ENCODE measurements around the gene KHDRBS1. TPM values are rescaled to one million over a fixed set of nuclear protein-coding genes. Genes with fewer than 3 reads are reported as not detected.
A peak's percentile ranks its signal among the peaks of the same experiment; 100 is the strongest.

The KHDRBS1 gene
- total and polyA plus RNA-seq, 9 of the 15 experiments (the other 6 are each of a cell fraction or from before 2014, with no cell fraction given), result 48.4 to 257 (median 114) TPM

DNA sequence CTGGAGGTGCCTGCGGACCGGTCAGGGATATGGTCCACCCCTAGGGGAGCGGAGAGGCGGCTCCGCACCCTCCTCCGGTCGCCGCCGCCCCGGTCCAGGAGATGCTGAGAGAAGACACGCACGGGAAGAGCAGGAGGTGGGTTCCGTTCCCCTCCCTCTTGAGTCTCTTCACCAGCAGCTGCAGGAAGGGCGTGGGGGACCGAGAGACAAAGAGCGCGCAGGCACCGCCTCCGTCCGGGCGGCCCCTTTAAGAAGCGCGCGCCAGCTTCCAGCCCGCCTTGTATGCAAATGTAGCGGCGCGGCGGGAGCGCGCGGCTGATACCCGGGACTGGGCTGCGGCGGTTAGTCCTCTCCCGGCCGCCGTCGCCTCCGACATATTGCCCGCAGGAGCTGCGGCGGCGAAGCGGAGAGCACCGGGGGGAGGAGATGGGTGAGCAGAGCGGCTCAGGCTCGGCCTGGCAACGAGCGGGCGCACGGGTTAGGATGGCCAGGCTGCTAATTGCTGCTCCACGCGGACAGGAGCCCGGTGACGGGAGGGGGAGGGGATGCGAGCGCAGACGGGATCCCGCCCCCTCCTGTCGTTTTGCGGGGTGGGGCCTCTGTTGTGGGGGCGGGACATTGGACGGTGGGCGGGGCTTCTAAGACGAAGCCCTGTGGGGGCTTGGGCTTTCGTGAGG is 59.1 kb downstream of the KHDRBS1 start, which contains the start of gene TMEM39B (continued):
- TF ChIP-seq, protein P1, sequence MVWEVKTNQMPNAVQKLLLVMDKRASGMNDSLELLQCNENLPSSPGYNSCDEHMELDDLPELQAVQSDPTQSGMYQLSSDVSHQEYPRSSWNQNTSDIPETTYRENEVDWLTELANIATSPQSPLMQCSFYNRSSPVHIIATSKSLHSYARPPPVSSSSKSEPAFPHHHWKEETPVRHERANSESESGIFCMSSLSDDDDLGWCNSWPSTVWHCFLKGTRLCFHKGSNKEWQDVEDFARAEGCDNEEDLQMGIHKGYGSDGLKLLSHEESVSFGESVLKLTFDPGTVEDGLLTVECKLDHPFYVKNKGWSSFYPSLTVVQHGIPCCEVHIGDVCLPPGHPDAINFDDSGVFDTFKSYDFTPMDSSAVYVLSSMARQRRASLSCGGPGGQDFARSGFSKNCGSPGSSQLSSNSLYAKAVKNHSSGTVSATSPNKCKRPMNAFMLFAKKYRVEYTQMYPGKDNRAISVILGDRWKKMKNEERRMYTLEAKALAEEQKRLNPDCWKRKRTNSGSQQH (CRISPR knock-in tag; IDR thresholded peaks at IDR 0.05), result no peak
- TF ChIP-seq, protein P2, sequence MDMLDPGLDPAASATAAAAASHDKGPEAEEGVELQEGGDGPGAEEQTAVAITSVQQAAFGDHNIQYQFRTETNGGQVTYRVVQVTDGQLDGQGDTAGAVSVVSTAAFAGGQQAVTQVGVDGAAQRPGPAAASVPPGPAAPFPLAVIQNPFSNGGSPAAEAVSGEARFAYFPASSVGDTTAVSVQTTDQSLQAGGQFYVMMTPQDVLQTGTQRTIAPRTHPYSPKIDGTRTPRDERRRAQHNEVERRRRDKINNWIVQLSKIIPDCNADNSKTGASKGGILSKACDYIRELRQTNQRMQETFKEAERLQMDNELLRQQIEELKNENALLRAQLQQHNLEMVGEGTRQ (CRISPR knock-in tag; IDR thresholded peaks at IDR 0.05), result no peak
- TF ChIP-seq, protein P3, sequence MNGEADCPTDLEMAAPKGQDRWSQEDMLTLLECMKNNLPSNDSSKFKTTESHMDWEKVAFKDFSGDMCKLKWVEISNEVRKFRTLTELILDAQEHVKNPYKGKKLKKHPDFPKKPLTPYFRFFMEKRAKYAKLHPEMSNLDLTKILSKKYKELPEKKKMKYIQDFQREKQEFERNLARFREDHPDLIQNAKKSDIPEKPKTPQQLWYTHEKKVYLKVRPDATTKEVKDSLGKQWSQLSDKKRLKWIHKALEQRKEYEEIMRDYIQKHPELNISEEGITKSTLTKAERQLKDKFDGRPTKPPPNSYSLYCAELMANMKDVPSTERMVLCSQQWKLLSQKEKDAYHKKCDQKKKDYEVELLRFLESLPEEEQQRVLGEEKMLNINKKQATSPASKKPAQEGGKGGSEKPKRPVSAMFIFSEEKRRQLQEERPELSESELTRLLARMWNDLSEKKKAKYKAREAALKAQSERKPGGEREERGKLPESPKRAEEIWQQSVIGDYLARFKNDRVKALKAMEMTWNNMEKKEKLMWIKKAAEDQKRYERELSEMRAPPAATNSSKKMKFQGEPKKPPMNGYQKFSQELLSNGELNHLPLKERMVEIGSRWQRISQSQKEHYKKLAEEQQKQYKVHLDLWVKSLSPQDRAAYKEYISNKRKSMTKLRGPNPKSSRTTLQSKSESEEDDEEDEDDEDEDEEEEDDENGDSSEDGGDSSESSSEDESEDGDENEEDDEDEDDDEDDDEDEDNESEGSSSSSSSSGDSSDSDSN (IDR thresholded peaks at IDR 0.05; ENCODE audit: borderline replicate concordance in 1 of 2, low read depth in 2 of 2, low read length in 2 of 2), result peak; percentile 77 to 89; a peak in 2 of 4 replicates
- TF ChIP-seq, protein P4, sequence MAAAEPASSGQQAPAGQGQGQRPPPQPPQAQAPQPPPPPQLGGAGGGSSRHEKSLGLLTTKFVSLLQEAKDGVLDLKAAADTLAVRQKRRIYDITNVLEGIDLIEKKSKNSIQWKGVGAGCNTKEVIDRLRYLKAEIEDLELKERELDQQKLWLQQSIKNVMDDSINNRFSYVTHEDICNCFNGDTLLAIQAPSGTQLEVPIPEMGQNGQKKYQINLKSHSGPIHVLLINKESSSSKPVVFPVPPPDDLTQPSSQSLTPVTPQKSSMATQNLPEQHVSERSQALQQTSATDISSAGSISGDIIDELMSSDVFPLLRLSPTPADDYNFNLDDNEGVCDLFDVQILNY (CRISPR knock-in tag; IDR thresholded peaks at IDR 0.05), result no peak
- TF ChIP-seq HMGN3 (IDR thresholded peaks at IDR 0.05; ENCODE audit: borderline replicate concordance, extremely low read depth, insufficient read length, low read depth, low read length), result peak; percentile 93
- no peak for TF ChIP-seq MED1 (CRISPR knock-in tag; IDR thresholded peaks at IDR 0.05; ENCODE audit: borderline replicate concordance)
- TF ChIP-seq CREBBP (IDR thresholded peaks at IDR 0.05; ENCODE audit: low read depth, low read length), result no peak
- no peak for TF ChIP-seq ZNF551 (CRISPR knock-in tag; IDR thresholded peaks at IDR 0.05)
- no peak for TF ChIP-seq KDM2B (CRISPR knock-in tag; IDR thresholded peaks at IDR 0.05)
- TF ChIP-seq RBM17 (IDR thresholded peaks at IDR 0.05; ENCODE audit: borderline replicate concordance, low read depth, low read length), result no peak
- no peak for TF ChIP-seq BRCA1 (IDR thresholded peaks at IDR 0.05)
- no peak for TF ChIP-seq BRCA1 (CRISPR knock-in tag; IDR thresholded peaks at IDR 0.05)
- TF ChIP-seq, protein P5, sequence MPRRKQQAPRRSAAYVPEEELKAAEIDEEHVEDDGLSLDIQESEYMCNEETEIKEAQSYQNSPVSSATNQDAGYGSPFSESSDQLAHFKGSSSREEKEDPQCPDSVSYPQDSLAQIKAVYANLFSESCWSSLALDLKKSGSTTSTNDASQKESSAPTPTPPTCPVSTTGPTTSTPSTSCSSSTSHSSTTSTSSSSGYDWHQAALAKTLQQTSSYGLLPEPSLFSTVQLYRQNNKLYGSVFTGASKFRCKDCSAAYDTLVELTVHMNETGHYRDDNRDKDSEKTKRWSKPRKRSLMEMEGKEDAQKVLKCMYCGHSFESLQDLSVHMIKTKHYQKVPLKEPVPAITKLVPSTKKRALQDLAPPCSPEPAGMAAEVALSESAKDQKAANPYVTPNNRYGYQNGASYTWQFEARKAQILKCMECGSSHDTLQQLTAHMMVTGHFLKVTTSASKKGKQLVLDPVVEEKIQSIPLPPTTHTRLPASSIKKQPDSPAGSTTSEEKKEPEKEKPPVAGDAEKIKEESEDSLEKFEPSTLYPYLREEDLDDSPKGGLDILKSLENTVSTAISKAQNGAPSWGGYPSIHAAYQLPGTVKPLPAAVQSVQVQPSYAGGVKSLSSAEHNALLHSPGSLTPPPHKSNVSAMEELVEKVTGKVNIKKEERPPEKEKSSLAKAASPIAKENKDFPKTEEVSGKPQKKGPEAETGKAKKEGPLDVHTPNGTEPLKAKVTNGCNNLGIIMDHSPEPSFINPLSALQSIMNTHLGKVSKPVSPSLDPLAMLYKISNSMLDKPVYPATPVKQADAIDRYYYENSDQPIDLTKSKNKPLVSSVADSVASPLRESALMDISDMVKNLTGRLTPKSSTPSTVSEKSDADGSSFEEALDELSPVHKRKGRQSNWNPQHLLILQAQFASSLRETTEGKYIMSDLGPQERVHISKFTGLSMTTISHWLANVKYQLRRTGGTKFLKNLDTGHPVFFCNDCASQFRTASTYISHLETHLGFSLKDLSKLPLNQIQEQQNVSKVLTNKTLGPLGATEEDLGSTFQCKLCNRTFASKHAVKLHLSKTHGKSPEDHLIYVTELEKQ (CRISPR knock-in tag; IDR thresholded peaks at IDR 0.05), result no peak
- peak; percentile 65 for TF ChIP-seq GABPA (tag; conservative IDR thresholded peaks at IDR 0.05; ENCODE audit: low read depth)
- 0 out of 4 replicates have a peak, but pooled peaks of 1 of the 2 experiments have one; percentile 2 for TF ChIP-seq RCOR1 (IDR thresholded peaks at IDR 0.05; ENCODE audit: borderline replicate concordance in 1 of 2, low read depth in 2 of 2, low read length in 2 of 2)
- no peak for TF ChIP-seq CC2D1A (IDR thresholded peaks at IDR 0.05)
- TF ChIP-seq TRIM28 (IDR thresholded peaks at IDR 0.05), result no peak
- peak; percentile 93 for TF ChIP-seq CXXC5 (CRISPR knock-in tag; IDR thresholded peaks at IDR 0.05)
- TF ChIP-seq, protein P6, sequence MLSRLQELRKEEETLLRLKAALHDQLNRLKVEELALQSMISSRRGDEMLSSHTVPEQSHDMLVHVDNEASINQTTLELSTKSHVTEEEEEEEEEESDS (CRISPR knock-in tag; IDR thresholded peaks at IDR 0.05), result no peak

Data from K562 (cell line).